Measurements from ENCODE around the gene AMER3.

Gene AMER3

GRCh38 chr2:130785466-130786055 lies 30.2 kb downstream of the AMER3 start:
- no peak for DNase-seq

GRCh38 chr2:130786076-130786475 lies 30.7 kb downstream of the AMER3 start:
- no peak for DNase-seq

- DNase-seq = no peak
These were observed 32.5 kb downstream of the AMER3 start for GRCh38 chr2:130787841-130788240.

GRCh38 chr2:130790312-130790711 lies 35.0 kb downstream of the AMER3 start:
- no peak for DNase-seq

GRCh38 chr2:130790804-130791616 lies 35.7 kb downstream of the AMER3 start:
- DNase-seq = no peak

- DNase-seq = peak; percentile 82
These were observed 36.2 kb downstream of the AMER3 start for GRCh38 chr2:130791617-130791939.

GRCh38 chr2:130795431-130795830 lies 40.1 kb downstream of the AMER3 start:
- no peak for DNase-seq

GRCh38 chr2:130796290-130796689 lies 41.0 kb downstream of the AMER3 start:
- DNase-seq = no peak

- DNase-seq = peak; percentile 85
These were observed 42.4 kb downstream of the AMER3 start for GRCh38 chr2:130797493-130798435.

- DNase-seq = peak; percentile 80
These were observed 43.3 kb downstream of the AMER3 start for GRCh38 chr2:130798472-130799218.

GRCh38 chr2:130799295-130799694 lies 44.0 kb downstream of the AMER3 start:
- DNase-seq = no peak

GRCh38 chr2:130805613-130806012 lies 50.3 kb downstream of the AMER3 start:
- no peak for DNase-seq

- peak; percentile 52 for DNase-seq
These were observed 51.0 kb downstream of the AMER3 start for GRCh38 chr2:130806370-130806769.

GRCh38 chr2:130807659-130808385 lies 52.5 kb downstream of the AMER3 start:
- peak; percentile 87 for DNase-seq

GRCh38 chr2:130808482-130809268 lies 53.3 kb downstream of the AMER3 start:
- DNase-seq = peak; percentile 42

- DNase-seq = no peak
These were observed 55.1 kb downstream of the AMER3 start for GRCh38 chr2:130810490-130810889.

- DNase-seq = no peak
These were observed 58.4 kb downstream of the AMER3 start for GRCh38 chr2:130813722-130814121.

GRCh38 chr2:130814931-130815680 lies 59.8 kb downstream of the AMER3 start:
- no peak for DNase-seq

All from DMS79 treated with DMSO at 0.1 percent for 48 hours (cell line).